OCI-LY3 (cell line): ENCODE results near the gene PICALM.

ENCODE experiments used
- H2AFZ ChIP-seq: fragments of 200-600, 300-600 bp; shearing (Covaris generic); 2 replicates; pipeline ENCODE4 v1.6.0; 2014; ENCODE audit warnings: antibody characterized with exemption, low read depth, low read length
- H3K27ac ChIP-seq: fragments of 200-600, 300-600 bp; sonication (generic); 2 replicates; pipeline ENCODE4 v1.5.1; 2014; ENCODE audit warnings: mild to moderate bottlenecking, low read length, moderate library complexity, mixed read lengths
- H3K27me3 ChIP-seq: fragments of 200-600, 300-600 bp; sonication (generic); 2 replicates; pipeline ENCODE4 v1.6.1; 2014; ENCODE audit warnings: low read depth, low read length, mixed read lengths
- H3K36me3 ChIP-seq: fragments of 200-600, 300-600 bp; sonication (generic); replicated peaks from 2 replicates; pipeline ENCODE3; 2014; ENCODE audit warnings: low read depth, low read length, mixed read lengths
- H3K4me1 ChIP-seq: fragments of 300-600, 200-600 bp; sonication (generic); 2 replicates; pipeline ENCODE4 v1.6.1; 2014; ENCODE audit warnings: low read length, mixed read lengths
- H3K4me2 ChIP-seq: fragments of 200-600, 300-600 bp; sonication (generic); 2 replicates; pipeline ENCODE4 v1.6.1; 2014; ENCODE audit warnings: low read length, mixed read lengths
- H3K4me3 ChIP-seq: fragments of 300-600, 200-600 bp; sonication (generic); 2 replicates; pipeline ENCODE4 v1.5.1; 2014; ENCODE audit warnings: antibody characterized with exemption, mild to moderate bottlenecking, low read length, moderate library complexity
- H3K79me2 ChIP-seq: fragments of 300-600, 200-600 bp; shearing (Covaris generic); 2 replicates; pipeline ENCODE4 v1.6.1; 2014; ENCODE audit warnings: mild to moderate bottlenecking, low read length, mixed read lengths
- H3K9ac ChIP-seq: fragments of 300-600, 200-600 bp; shearing (Covaris generic); 2 replicates; pipeline ENCODE4 v1.6.0; 2014; ENCODE audit warnings: mild to moderate bottlenecking, low read length, moderate library complexity
- H3K9me3 ChIP-seq: fragments of 200-600, 300-600 bp; shearing (Covaris generic); 2 replicates; pipeline ENCODE4 v1.6.1; 2014; ENCODE audit warnings: low read length, mixed read lengths; ENCODE audit not compliant: insufficient read depth
- H4K20me1 ChIP-seq: fragments of 200-600, 300-600 bp; sonication (generic); 2 replicates; pipeline ENCODE4 v1.6.1; 2016; ENCODE audit warnings: low read length, mixed read lengths; ENCODE audit not compliant: insufficient read depth
- EZH2phosphoT487 ChIP-seq: fragments of 200-600 bp; shearing (Covaris generic); IDR thresholded peaks from 2 replicates; pipeline ENCODE4 v1.6.1; 2018; ENCODE audit warnings: antibody characterized with exemption, mixed run types, low read depth
- TF ChIP-seq, protein P1 (sequence below): fragments of 200-600, 300-600 bp; sonication (generic); IDR thresholded peaks from 2 replicates; pipeline ENCODE4 v1.5.1; 2014; ENCODE audit warnings: antibody characterized with exemption, low read length, low read depth

Gene PICALM

DNA sequence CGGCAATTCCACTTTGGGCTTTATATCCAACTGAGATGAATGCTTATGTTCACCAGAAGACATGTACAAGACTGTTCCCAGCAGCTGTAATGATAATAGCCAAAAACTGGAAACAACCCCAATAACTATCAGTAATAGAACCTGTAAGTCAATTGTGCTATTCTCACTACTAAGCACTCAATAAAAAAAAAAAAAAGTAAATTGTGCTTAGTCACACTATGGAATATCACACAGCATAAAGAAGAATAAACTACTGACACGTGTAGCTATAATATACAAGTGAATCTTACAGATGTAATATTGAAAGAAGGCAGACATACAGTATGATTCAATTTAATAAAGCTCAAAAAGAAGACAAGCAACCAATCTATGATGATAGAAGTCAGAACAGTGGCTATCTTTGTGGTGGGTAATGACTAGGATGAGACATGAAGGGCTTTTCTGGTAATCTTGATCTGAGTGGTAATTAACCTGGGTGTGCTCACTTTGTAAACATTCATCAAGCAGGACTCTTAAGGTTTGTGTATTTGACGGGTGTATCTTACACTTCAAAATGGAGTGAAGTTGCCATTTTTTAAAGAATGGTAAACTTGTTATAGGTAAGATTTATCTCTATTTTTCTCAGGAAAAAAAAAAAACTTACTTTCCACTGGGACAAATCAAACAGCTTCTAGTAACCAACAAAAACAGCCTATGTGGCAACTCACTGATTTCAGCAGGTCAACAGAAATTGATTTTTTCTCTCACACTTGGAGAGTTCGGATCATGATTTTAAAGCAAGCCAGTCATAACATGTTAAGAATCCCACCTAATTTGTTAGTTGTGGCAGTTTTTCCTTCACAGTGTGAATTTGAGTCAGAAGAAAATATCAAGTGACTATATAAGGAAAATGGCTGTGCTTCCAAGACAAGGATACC lies 129.5 kb downstream of the PICALM start:
- H3K9me3 ChIP-seq, result no peaks in the 10 kb centered on the region
- H4K20me1 ChIP-seq, result no peaks in the 10 kb centered on the region
- H3K4me3 ChIP-seq, result no peak overlapping the region
- no peaks in the 10 kb centered on the region for H3K27me3 ChIP-seq
- no peaks in the 10 kb centered on the region for H3K36me3 ChIP-seq
- H2AFZ ChIP-seq, result no peak overlapping the region
- H3K9ac ChIP-seq, result no peak overlapping the region
- no peak overlapping the region for H3K27ac ChIP-seq
- peaks cover 4% of the 10 kb centered on the region; the same call in 1 of the 2 replicates for H3K4me1 ChIP-seq
- H3K79me2 ChIP-seq, result no peaks in the 10 kb centered on the region
- H3K4me2 ChIP-seq, result no peak overlapping the region
- TF ChIP-seq, protein P1, sequence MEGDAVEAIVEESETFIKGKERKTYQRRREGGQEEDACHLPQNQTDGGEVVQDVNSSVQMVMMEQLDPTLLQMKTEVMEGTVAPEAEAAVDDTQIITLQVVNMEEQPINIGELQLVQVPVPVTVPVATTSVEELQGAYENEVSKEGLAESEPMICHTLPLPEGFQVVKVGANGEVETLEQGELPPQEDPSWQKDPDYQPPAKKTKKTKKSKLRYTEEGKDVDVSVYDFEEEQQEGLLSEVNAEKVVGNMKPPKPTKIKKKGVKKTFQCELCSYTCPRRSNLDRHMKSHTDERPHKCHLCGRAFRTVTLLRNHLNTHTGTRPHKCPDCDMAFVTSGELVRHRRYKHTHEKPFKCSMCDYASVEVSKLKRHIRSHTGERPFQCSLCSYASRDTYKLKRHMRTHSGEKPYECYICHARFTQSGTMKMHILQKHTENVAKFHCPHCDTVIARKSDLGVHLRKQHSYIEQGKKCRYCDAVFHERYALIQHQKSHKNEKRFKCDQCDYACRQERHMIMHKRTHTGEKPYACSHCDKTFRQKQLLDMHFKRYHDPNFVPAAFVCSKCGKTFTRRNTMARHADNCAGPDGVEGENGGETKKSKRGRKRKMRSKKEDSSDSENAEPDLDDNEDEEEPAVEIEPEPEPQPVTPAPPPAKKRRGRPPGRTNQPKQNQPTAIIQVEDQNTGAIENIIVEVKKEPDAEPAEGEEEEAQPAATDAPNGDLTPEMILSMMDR, result no peak
- TF ChIP-seq EZH2phosphoT487, result no peak

- Histone ChIP-seq H3K4me2 (no peak overlapping the region), H3K79me2 (no peaks in the 10 kb centered on the region), H3K9me3 (no peaks in the 10 kb centered on the region)
Measured at GRCh38 chr11:85937835-85938234, 131.0 kb downstream of the PICALM start.

DNA sequence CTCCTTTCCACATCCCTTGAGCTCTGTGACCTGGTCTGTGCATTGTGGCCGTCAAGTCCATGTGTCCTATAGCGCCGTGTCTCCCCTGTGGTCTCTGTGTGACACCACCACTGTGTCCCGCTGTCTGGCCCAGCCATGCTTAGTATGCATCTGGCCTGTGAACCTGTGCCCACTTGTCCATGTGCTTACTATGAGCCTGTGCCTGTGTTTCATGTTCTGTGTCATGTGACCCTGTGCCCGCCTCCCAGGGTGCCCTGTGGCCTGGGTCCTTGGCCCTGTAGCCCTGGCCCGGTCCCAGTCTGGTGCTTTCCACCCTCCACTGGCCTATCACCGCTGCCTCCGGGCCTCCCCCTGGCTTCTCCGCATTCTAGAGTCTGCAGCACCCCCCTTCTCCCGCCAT lies 133.1 kb downstream of the PICALM start:
- Histone ChIP-seq H3K36me3 (no peaks in the 10 kb centered on the region), H3K9ac (no peak overlapping the region)

More at GRCh38 chr11:85937835-85938234, 131.0 kb downstream of the PICALM start:
- TF ChIP-seq, protein P1, result no peak
- no peak for TF ChIP-seq EZH2phosphoT487
- no peak overlapping the region for H3K4me3 ChIP-seq
- no peaks in the 10 kb centered on the region for H4K20me1 ChIP-seq
- H3K36me3 ChIP-seq, result no peaks in the 10 kb centered on the region
- H3K27ac ChIP-seq, result no peak overlapping the region
- no peak overlapping the region for H2AFZ ChIP-seq
- H3K4me1 ChIP-seq, result peaks cover 4% of the 10 kb centered on the region; the same call in 1 of the 2 replicates
- H3K27me3 ChIP-seq, result no peaks in the 10 kb centered on the region
- H3K9ac ChIP-seq, result no peak overlapping the region

GRCh38 chr11:85934596-85935169 lies 134.2 kb downstream of the PICALM start:
- TF ChIP-seq, protein P1, result no peak
- TF ChIP-seq EZH2phosphoT487, result no peak
- no peaks in the 10 kb centered on the region for H4K20me1 ChIP-seq
- no peaks in the 10 kb centered on the region for H3K27me3 ChIP-seq
- H3K9ac ChIP-seq, result no peak overlapping the region
- H3K4me1 ChIP-seq, result no peaks in the 10 kb centered on the region
- H3K4me3 ChIP-seq, result no peak overlapping the region
- no peak overlapping the region for H2AFZ ChIP-seq
- H3K27ac ChIP-seq, result no peak overlapping the region
- no peaks in the 10 kb centered on the region for H3K79me2 ChIP-seq
- no peaks in the 10 kb centered on the region for H3K9me3 ChIP-seq
- H3K36me3 ChIP-seq, result no peaks in the 10 kb centered on the region
- H3K4me2 ChIP-seq, result no peak overlapping the region

More for the DNA sequence above, 133.1 kb downstream of the PICALM start:
- Histone ChIP-seq H3K9me3 (no peaks in the 10 kb centered on the region), H3K79me2 (no peaks in the 10 kb centered on the region), H3K4me2 (no peak overlapping the region), H4K20me1 (no peaks in the 10 kb centered on the region), H3K27ac (no peak overlapping the region), H2AFZ (no peak overlapping the region), H3K4me1 (no peaks in the 10 kb centered on the region), H3K4me3 (no peak overlapping the region), H3K27me3 (no peaks in the 10 kb centered on the region)
- no peak for TF ChIP-seq EZH2phosphoT487
- TF ChIP-seq, protein P1, result no peak
